ENCODE measurements around the gene RNF157.
"Not testable (repeated sequence)": the region's sequence is repeated elsewhere in the genome, so short reads cannot be mapped to it uniquely, and the experiment has no call there.

RNF157 gene

GRCh38 chr17:76272541-76273444 lies 32.5 kb upstream of the RNF157 start:
- Histone ChIP-seq H3K27ac (no peak overlapping the region), H3K4me3 (no peak overlapping the region), H3K9ac (ENCODE audit: insufficient read length) (no peak overlapping the region), H3K9me3 (ENCODE audit: low read depth, low read length) (no peaks in the 10 kb centered on the region), H3K36me3 (ENCODE audit: insufficient read depth, low read length) (peaks cover 3% of the 10 kb centered on the region; the same call in 1 of the 2 replicates)
- TF ChIP-seq POLR2AphosphoS5 (IDR thresholded peaks at IDR 0.05; ENCODE audit: borderline replicate concordance, low read depth, low read length) (no peak), EZH2 (IDR thresholded peaks at IDR 0.05) (no peak), FOXP2 (optimal IDR thresholded peaks at IDR 0.05; ENCODE audit: control extremely low read depth, extremely low read length, insufficient read depth) (no peak)
- DNase-seq (ENCODE audit: low read depth, low spot score) = no peak

- Histone ChIP-seq H3K27ac (no peak overlapping the region), H3K9me3 (ENCODE audit: low read depth, low read length) (no peaks in the 10 kb centered on the region), H3K9ac (ENCODE audit: insufficient read length) (no peak overlapping the region), H3K36me3 (ENCODE audit: insufficient read depth, low read length) (peaks cover 3% of the 10 kb centered on the region; the same call in 1 of the 2 replicates), H3K4me3 (no peak overlapping the region)
- TF ChIP-seq FOXP2 (optimal IDR thresholded peaks at IDR 0.05; ENCODE audit: control extremely low read depth, extremely low read length, insufficient read depth) (no peak), EZH2 (IDR thresholded peaks at IDR 0.05) (no peak), POLR2AphosphoS5 (IDR thresholded peaks at IDR 0.05; ENCODE audit: borderline replicate concordance, low read depth, low read length) (no peak)
- DNase-seq (ENCODE audit: low read depth, low spot score) = no peak
Measured at GRCh38 chr17:76271669-76272540, 31.6 kb upstream of the RNF157 start.

GRCh38 chr17:76270770-76271668 lies 30.7 kb upstream of the RNF157 start:
- Histone ChIP-seq H3K9me3 (ENCODE audit: low read depth, low read length) (no peaks in the 10 kb centered on the region), H3K4me3 (no peak overlapping the region), H3K36me3 (ENCODE audit: insufficient read depth, low read length) (peaks cover 3% of the 10 kb centered on the region; the same call in 1 of the 2 replicates), H3K9ac (ENCODE audit: insufficient read length) (no peak overlapping the region), H3K27ac (0 out of 2 replicates have a peak overlapping the region, but pooled peaks have one; percentile 36)
- no peak for DNase-seq (ENCODE audit: low read depth, low spot score)
- TF ChIP-seq POLR2AphosphoS5 (IDR thresholded peaks at IDR 0.05; ENCODE audit: borderline replicate concordance, low read depth, low read length) = no peak
- TF ChIP-seq FOXP2 (optimal IDR thresholded peaks at IDR 0.05; ENCODE audit: control extremely low read depth, extremely low read length, insufficient read depth) = no peak
- no peak for TF ChIP-seq EZH2 (IDR thresholded peaks at IDR 0.05)

GRCh38 chr17:76270127-76270592 lies 29.9 kb upstream of the RNF157 start:
- Histone ChIP-seq H3K27ac (no peak overlapping the region), H3K36me3 (ENCODE audit: insufficient read depth, low read length) (peaks cover 3% of the 10 kb centered on the region; the same call in 1 of the 2 replicates), H3K9me3 (ENCODE audit: low read depth, low read length) (no peaks in the 10 kb centered on the region), H3K4me3 (no peak overlapping the region), H3K9ac (ENCODE audit: insufficient read length) (no peak overlapping the region)
- TF ChIP-seq POLR2AphosphoS5 (IDR thresholded peaks at IDR 0.05; ENCODE audit: borderline replicate concordance, low read depth, low read length) (no peak), EZH2 (IDR thresholded peaks at IDR 0.05) (no peak), FOXP2 (optimal IDR thresholded peaks at IDR 0.05; ENCODE audit: control extremely low read depth, extremely low read length, insufficient read depth) (no peak)
- no peak for DNase-seq (ENCODE audit: low read depth, low spot score)

GRCh38 chr17:76268991-76269981 lies 29.0 kb upstream of the RNF157 start:
- H3K36me3 ChIP-seq (ENCODE audit: insufficient read depth, low read length) = peaks cover 3% of the 10 kb centered on the region; the same call in 1 of the 2 replicates
- H3K4me3 ChIP-seq = no peak overlapping the region
- peak overlapping the region; percentile 63 for H3K27ac ChIP-seq
- H3K9ac ChIP-seq (ENCODE audit: insufficient read length) = no peak overlapping the region
- H3K9me3 ChIP-seq (ENCODE audit: low read depth, low read length) = no peaks in the 10 kb centered on the region
- DNase-seq (ENCODE audit: low read depth, low spot score) = no peak
- no peak for TF ChIP-seq FOXP2 (optimal IDR thresholded peaks at IDR 0.05; ENCODE audit: control extremely low read depth, extremely low read length, insufficient read depth)
- no peak for TF ChIP-seq POLR2AphosphoS5 (IDR thresholded peaks at IDR 0.05; ENCODE audit: borderline replicate concordance, low read depth, low read length)
- TF ChIP-seq EZH2 (IDR thresholded peaks at IDR 0.05) = no peak

- peak overlapping the region; percentile 60 for H3K27ac ChIP-seq
Measured at GRCh38 chr17:76268015-76268749, 27.9 kb upstream of the RNF157 start.

DNA sequence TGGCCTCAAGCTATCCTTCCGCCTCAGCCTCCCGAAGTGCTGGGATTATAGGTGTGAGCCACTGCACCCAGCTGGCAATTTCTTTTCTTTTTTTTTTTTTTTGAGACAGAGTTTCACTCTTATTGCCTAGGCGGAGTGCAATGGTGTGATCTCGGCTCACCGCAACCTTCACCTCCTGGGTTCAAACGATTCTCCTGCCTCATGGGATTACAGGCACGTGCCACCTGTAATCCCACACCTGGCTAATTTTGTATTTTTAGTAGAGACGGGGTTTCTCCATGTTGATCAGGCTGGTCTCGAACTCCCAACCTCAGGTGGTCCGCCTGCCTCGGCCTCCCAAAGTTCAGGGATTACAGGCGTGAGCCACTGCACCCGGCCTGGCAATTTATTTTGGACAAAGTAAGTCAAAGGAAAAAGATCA lies 27.3 kb upstream of the RNF157 start:
- Histone ChIP-seq H3K4me3 (peak overlapping the region; percentile 25), H3K9ac (ENCODE audit: insufficient read length) (peak overlapping the region; percentile 22), H3K27ac (peak overlapping the region; percentile 60)
- not testable (repeated sequence) for DNase-seq (ENCODE audit: low read depth, low spot score); H3K9me3 ChIP-seq (ENCODE audit: low read depth, low read length); H3K36me3 ChIP-seq (ENCODE audit: insufficient read depth, low read length)

More at GRCh38 chr17:76268015-76268749, 27.9 kb upstream of the RNF157 start:
- no peak for DNase-seq (ENCODE audit: low read depth, low spot score)
- H3K36me3 ChIP-seq (ENCODE audit: insufficient read depth, low read length) = peaks cover 3% of the 10 kb centered on the region; the same call in 1 of the 2 replicates
- peak overlapping the region; percentile 25 for H3K4me3 ChIP-seq
- H3K9me3 ChIP-seq (ENCODE audit: low read depth, low read length) = no peaks in the 10 kb centered on the region
- H3K9ac ChIP-seq (ENCODE audit: insufficient read length) = peak overlapping the region; percentile 22
- TF ChIP-seq EZH2 (IDR thresholded peaks at IDR 0.05) (no peak), FOXP2 (optimal IDR thresholded peaks at IDR 0.05; ENCODE audit: control extremely low read depth, extremely low read length, insufficient read depth) (no peak), POLR2AphosphoS5 (IDR thresholded peaks at IDR 0.05; ENCODE audit: borderline replicate concordance, low read depth, low read length) (no peak)
